H1 (cell line): Measurements from ENCODE around the gene CYRIA. TPM values are rescaled to one million over a fixed set of nuclear protein-coding genes. Genes with fewer than 3 reads are reported as not detected.

Experiments
- BCL11A ChIP-seq, 2 experiments: IDR thresholded peaks; one replicate each; pipeline ENCODE4 v1.6.1; 2011; ENCODE audit warnings: low read depth in 2 of 2, low read length in 2 of 2, mild to moderate bottlenecking in 2 of 2
- SP4 ChIP-seq: IDR thresholded peaks from 2 replicates; pipeline ENCODE4 v1.6.1; 2012; ENCODE audit warnings: low read length, inconsistent platforms
- TAF1 ChIP-seq: IDR thresholded peaks from 2 replicates; pipeline ENCODE4 v1.6.1; 2011; ENCODE audit warnings: mild to moderate bottlenecking, low read depth, low read length
- polyA plus RNA-seq, 7 experiments: library from polyadenylated mRNA; depleted of rRNA in 3 of 7; stranded (reverse) in 5 of 7; unstranded in 2 of 7; fragments of >200 nt in 5 of 7; fragments of 200-250 nt in 2 of 7; gene quantifications; 1 replicate in 5 of 7; 2 replicates in 1 of 7; 4 replicates in 1 of 7; pipeline versions ENCODE4 v1.2.1 to v1.2.3, GENCODE V29; 2011 to 2013; ENCODE audit warnings: missing spikeins in 2 of 7, mixed read lengths in 2 of 7
- total RNA-seq: library from RNA; stranded (reverse); fragmentation: NEBNext Ultra II Directional; extraction: Animal tissue kit (Norgen Biotek cat#: 25700); gene quantifications from 2 replicates; pipeline ENCODE4 v1.2.1, GENCODE V29; 2021

Gene CYRIA
- total and polyA plus RNA-seq, 2 of the 8 experiments (the other 6 are each of a cell fraction or from before 2014, with no cell fraction given), result 1.5 to 9.8 TPM

- no peak for TF ChIP-seq TAF1
- TF ChIP-seq BCL11A (IDR thresholded peaks at IDR 0.05; ENCODE audit: low read depth in 2 of 2, low read length in 2 of 2), result no peak
- TF ChIP-seq SP4, result no peak
Measured at GRCh38 chr2:16677875-16678274, 12.2 kb upstream of the CYRIA start (continued).
